Measurements from ENCODE around the gene CKAP5. TPM values are rescaled to one million over a fixed set of nuclear protein-coding genes. Genes with fewer than 3 reads are reported as not detected.

CKAP5 gene
- total and polyA plus RNA-seq, 12 donors = 9.6 to 114 (median 80.1) TPM

- intact Hi-C loops (cut with DNase I) = no loop called here
- WGBS, 2 donors = 93 to 96% methylated on average over 4 of the region's 4 CpGs
Measured at GRCh38 chr11:46778416-46778815, 67.7 kb downstream of the CKAP5 start.

DNA sequence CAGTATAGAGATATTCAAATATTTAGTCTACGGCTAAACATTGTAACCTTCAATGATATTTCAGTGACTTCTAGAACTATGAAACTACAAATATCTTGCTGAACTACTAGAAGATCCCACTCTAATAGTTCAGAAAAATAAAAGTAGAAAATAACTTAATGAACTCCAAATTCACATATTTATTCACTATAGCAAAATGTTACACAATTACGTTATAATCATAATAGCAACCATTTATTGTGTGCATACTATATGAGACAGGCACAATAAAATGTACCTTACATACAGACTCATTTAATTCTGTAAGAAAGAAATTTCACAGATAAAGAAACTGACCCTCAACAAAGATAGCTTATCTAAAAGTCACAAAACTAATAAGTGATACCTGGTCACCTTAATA is 69.2 kb downstream of the CKAP5 start:
- intact Hi-C loops (cut with DNase I) = no loop called here
- 98% methylated on average over 2 of the region's 2 CpGs for WGBS, 2 donors
- H3K4me3 ChIP-seq = no peak overlapping the region
- H3K36me3 ChIP-seq = peaks cover 0 to 100% (median 40%) of the 10 kb centered on the region in 9 donors
- H3K9me3 ChIP-seq = no peaks in the 10 kb centered on the region
- H3K4me1 ChIP-seq = no peaks in the 10 kb centered on the region
- no peak for ATAC-seq
- H3K27me3 ChIP-seq = no peaks in the 10 kb centered on the region
- TF ChIP-seq, protein P1, sequence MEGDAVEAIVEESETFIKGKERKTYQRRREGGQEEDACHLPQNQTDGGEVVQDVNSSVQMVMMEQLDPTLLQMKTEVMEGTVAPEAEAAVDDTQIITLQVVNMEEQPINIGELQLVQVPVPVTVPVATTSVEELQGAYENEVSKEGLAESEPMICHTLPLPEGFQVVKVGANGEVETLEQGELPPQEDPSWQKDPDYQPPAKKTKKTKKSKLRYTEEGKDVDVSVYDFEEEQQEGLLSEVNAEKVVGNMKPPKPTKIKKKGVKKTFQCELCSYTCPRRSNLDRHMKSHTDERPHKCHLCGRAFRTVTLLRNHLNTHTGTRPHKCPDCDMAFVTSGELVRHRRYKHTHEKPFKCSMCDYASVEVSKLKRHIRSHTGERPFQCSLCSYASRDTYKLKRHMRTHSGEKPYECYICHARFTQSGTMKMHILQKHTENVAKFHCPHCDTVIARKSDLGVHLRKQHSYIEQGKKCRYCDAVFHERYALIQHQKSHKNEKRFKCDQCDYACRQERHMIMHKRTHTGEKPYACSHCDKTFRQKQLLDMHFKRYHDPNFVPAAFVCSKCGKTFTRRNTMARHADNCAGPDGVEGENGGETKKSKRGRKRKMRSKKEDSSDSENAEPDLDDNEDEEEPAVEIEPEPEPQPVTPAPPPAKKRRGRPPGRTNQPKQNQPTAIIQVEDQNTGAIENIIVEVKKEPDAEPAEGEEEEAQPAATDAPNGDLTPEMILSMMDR (IDR thresholded peaks at IDR 0.05) = no peak
- H3K27ac ChIP-seq = no peak overlapping the region
- no peak for DNase-seq

More at GRCh38 chr11:46778416-46778815, 67.7 kb downstream of the CKAP5 start:
- Histone ChIP-seq H3K27ac (no peak overlapping the region), H3K9me3 (no peaks in the 10 kb centered on the region), H3K27me3 (no peaks in the 10 kb centered on the region), H3K4me3 (no peak overlapping the region), H3K4me1 (no peaks in the 10 kb centered on the region), H3K36me3 (peaks cover 0 to 100% (median 45%) of the 10 kb centered on the region in 9 donors)
- DNase-seq (no peak), ATAC-seq (no peak)
- TF ChIP-seq, protein P1 (IDR thresholded peaks at IDR 0.05) = no peak

DNA sequence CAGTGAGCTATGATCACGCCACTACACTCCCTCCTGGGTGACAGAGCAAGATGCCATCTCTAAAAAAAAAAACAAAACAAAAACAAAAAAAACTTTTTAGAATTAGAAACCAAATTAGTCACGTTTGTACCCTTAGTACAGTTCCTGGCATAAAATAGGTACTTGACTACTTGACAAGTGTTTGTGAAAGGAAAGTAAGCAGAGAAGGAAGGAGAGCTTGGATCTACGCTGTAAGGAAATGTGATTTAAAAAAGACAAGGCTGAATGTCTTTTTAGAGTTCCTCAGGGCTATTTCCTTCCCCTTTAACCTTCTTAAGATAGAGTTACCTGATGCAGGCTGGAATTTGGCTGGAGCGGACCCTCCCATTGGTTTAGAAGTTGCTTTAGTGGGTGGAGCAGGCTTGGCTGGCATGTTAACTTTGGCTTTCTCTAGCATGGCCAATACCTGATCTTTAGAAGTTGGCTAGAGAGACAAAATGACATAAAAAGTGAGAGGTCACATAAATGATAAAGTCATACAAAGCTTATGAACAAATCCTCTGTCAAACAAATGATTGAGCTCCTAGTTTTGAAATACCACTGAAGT is 76.4 kb downstream of the CKAP5 start:
- ATAC-seq (no peak), DNase-seq (no peak)
- H3K4me1 ChIP-seq = no peaks in the 10 kb centered on the region
- H3K27ac ChIP-seq = no peak overlapping the region
- TF ChIP-seq, protein P1 (IDR thresholded peaks at IDR 0.05) = no peak
- H3K27me3 ChIP-seq = no peaks in the 10 kb centered on the region
- peaks cover 0 to 100% (median 43%) of the 10 kb centered on the region in 9 donors for H3K36me3 ChIP-seq
- WGBS, 2 donors = 90 to 97% methylated on average over 4 of the region's 4 CpGs
- intact Hi-C loops (cut with DNase I) = no loop called here
- H3K9me3 ChIP-seq = no peaks in the 10 kb centered on the region
- H3K4me3 ChIP-seq = no peak overlapping the region

- intact Hi-C loops (cut with DNase I) = no loop called here
- Histone ChIP-seq H3K4me1 (no peaks in the 10 kb centered on the region), H3K4me3 (no peak overlapping the region), H3K9me3 (no peaks in the 10 kb centered on the region), H3K36me3 (peaks cover 0 to 100% (median 56%) of the 10 kb centered on the region in 9 donors), H3K27ac (no peak overlapping the region), H3K27me3 (no peaks in the 10 kb centered on the region)
- 89 to 94% methylated on average over 2 of the region's 2 CpGs for WGBS, 2 donors
- no peak for ATAC-seq
- TF ChIP-seq, protein P1 (IDR thresholded peaks at IDR 0.05) = no peak
- no peak for DNase-seq
Measured at GRCh38 chr11:46766656-46767055, 79.4 kb downstream of the CKAP5 start.
